Measurements from ENCODE around the gene KLF12. TPM values are rescaled to one million over a fixed set of nuclear protein-coding genes. Genes with fewer than 3 reads are reported as not detected.

The KLF12 gene
- total and polyA plus RNA-seq, 5 donors from 2014 or later = 18.7 to 95.1 (median 28.1) TPM

DNA sequence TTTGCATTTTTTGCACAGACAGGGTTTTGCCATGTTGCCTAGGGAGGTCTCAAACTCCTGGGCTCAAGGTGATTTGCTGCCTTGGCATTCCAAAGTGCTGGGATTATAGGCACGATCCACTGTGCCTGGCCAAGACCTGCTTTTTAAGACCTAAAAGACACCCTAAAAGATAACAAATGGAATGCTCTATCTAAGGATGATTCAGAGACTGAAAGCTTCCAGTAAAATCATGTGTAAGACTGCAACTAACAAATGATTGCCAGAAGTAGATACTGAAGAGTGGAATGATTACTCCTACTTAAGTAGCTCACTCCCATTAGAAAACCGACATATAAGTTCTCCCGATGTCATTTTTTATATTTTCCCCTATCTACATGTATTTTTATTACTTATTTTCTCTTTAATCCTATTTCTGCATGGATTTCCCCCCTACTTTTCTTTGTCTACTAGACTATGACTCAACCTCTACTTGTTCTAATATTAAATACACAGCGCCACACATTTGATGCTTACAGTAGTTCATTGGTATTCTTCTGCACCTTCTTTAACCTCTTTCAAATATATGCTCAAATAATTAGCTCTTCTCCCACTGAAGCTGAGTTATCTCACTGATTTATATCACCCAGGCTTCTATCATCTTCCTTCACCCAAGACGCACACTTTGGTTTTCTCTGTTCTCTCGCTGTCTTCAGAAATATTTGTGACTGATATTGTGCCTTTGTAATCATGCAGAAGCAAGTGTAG, 32.2 kb upstream of the KLF12 start:
- Histone ChIP-seq H3K27me3 (ENCODE audit: control insufficient read depth, insufficient read depth, low read length) (peaks cover 11% of the 10 kb centered on the region), H3K9me3 (ENCODE audit: control insufficient read depth in 2 of 2, low read length in 2 of 2) (no peaks in the 10 kb centered on the region), H3K36me3 (ENCODE audit: control insufficient read depth, insufficient read depth, low read length) (no peaks in the 10 kb centered on the region), H3K4me3 (ENCODE audit: low read depth, low read length) (no peak overlapping the region), H3K4me1 (ENCODE audit: control insufficient read depth, insufficient read depth, low read length, poor library complexity, severe bottlenecking) (no peaks in the 10 kb centered on the region), H3K27ac (ENCODE audit: insufficient read depth, low read length, poor library complexity, severe bottlenecking) (no peak overlapping the region)
- Mint-ChIP-seq H3K27me3 (peaks cover 30% of the 10 kb centered on the region), H3K4me1 (peaks cover 0 to 6% (median under 1%) of the 10 kb centered on the region in 4 donors), H3K27ac (no peak overlapping the region), H3K9me3 (peaks cover 0 to 2% (median 0%) of the 10 kb centered on the region in 7 donors), H3K4me3 (no peak overlapping the region), H3K36me3 (no peaks in the 10 kb centered on the region)
- ATAC-seq (ENCODE audit: low read depth in 2 of 2) (no peak), DNase-seq (no peak)

DNA sequence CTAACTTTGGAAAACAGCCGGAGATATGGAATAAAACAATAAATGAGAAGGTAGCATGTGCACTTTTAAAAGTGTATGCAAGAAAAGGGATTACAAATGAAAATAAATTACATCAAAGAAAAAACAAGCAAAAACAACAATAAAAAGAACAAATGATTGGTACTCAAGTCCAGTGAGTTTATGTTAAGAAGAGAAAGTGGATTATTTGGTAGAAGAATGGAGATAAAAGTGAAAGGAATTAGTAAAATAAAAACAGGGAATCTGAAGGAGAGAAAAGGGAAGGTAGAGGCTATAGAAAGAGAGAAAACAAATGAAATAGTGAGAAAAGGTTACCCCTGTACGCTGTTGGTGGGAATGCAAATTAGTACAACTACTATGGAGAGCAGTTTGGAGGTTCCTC, 28.6 kb upstream of the KLF12 start:
- Histone ChIP-seq H3K9me3 (ENCODE audit: control insufficient read depth in 2 of 2, low read length in 2 of 2) (no peaks in the 10 kb centered on the region), H3K4me1 (ENCODE audit: control insufficient read depth, insufficient read depth, low read length, poor library complexity, severe bottlenecking) (no peaks in the 10 kb centered on the region), H3K4me3 (ENCODE audit: low read depth, low read length) (no peak overlapping the region), H3K36me3 (ENCODE audit: control insufficient read depth, insufficient read depth, low read length) (no peaks in the 10 kb centered on the region), H3K27me3 (ENCODE audit: control insufficient read depth, insufficient read depth, low read length) (peaks cover 4% of the 10 kb centered on the region), H3K27ac (ENCODE audit: insufficient read depth, low read length, poor library complexity, severe bottlenecking) (no peak overlapping the region)
- ATAC-seq (ENCODE audit: low read depth in 2 of 2) = no peak
- no peak overlapping the region for H3K4me3 Mint-ChIP-seq
- H3K36me3 Mint-ChIP-seq = no peaks in the 10 kb centered on the region
- no peak overlapping the region for H3K27ac Mint-ChIP-seq
- DNase-seq = no peak
- peaks cover 0 to 6% (median under 1%) of the 10 kb centered on the region in 4 donors for H3K4me1 Mint-ChIP-seq
- H3K9me3 Mint-ChIP-seq = peaks cover 0 to 1% (median 0%) of the 10 kb centered on the region in 7 donors
- H3K27me3 Mint-ChIP-seq = peaks cover 33% of the 10 kb centered on the region

DNA sequence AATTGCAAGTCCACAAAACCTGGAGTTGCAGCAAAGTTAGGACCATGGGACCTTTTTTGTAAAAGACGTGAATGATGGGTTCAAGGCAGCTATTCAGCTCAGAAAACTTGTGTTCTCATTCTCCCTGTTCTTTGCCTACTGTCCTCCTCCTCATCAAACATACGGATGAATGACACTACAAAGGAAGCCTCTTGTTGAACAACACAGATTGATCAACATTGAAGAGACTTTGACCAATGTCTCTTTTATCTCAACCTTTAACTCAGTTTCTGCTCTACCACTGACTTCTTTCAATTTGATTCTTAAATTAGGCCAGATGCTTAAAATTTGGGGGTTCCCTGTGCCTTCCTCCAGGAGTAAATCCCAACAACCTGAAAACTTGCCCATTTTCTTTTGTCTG, 27.9 kb upstream of the KLF12 start:
- no peak for DNase-seq
- no peak overlapping the region for H3K27ac Mint-ChIP-seq

DNA sequence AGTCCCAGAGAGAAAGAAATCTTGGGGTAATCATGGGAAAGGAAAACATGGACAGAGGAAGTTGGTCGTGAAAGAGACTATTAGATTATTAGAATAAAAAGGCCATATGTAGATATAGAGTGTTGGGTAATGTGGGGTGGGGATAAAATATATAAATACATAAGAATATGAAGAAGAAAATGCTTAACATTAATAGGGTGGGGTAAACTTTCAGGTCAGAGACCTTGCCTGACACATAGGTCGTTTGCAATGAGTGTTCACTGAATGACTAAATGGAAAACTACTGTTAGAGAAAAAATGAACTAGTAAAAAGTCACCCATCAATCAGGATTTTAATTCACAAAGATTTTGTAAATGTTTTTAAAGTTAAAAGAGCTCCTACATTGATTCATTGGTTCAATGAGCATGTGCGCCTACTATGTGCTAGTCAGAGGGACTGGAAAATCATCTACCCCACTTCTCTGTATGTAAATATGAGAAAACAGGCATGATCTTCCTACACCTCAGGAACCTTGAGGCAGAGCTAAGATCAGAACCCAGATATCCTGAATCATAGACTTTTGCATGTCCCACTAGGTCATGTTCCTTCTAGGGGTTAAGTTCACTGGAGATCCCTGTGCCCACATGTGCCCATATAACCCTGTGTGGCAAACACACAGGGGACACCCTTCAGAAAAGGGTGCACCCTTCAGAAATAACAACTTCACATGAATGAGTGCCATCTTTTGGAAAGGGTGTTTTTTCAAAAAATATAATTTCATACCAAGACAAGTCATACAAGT, 24.6 kb upstream of the KLF12 start:
- Mint-ChIP-seq H3K9me3 (peaks cover 0 to 3% (median 1%) of the 10 kb centered on the region in 7 donors), H3K4me3 (no peak overlapping the region), H3K27me3 (peaks cover 19% of the 10 kb centered on the region), H3K27ac (peak overlapping the region in 1 of 3 donors; percentile 11), H3K4me1 (peaks cover 0 to 6% (median 0%) of the 10 kb centered on the region in 4 donors), H3K36me3 (no peaks in the 10 kb centered on the region)
- no peak for ATAC-seq (ENCODE audit: low read depth in 2 of 2)
- Histone ChIP-seq H3K9me3 (ENCODE audit: control insufficient read depth in 2 of 2, low read length in 2 of 2) (no peaks in the 10 kb centered on the region), H3K36me3 (ENCODE audit: control insufficient read depth, insufficient read depth, low read length) (no peaks in the 10 kb centered on the region), H3K27me3 (ENCODE audit: control insufficient read depth, insufficient read depth, low read length) (no peaks in the 10 kb centered on the region), H3K4me3 (ENCODE audit: low read depth, low read length) (no peak overlapping the region), H3K4me1 (ENCODE audit: control insufficient read depth, insufficient read depth, low read length, poor library complexity, severe bottlenecking) (no peaks in the 10 kb centered on the region), H3K27ac (ENCODE audit: insufficient read depth, low read length, poor library complexity, severe bottlenecking) (no peak overlapping the region)
- no peak for DNase-seq

More for the DNA sequence above, 27.9 kb upstream of the KLF12 start:
- no peaks in the 10 kb centered on the region for H3K36me3 Mint-ChIP-seq
- no peak for ATAC-seq (ENCODE audit: low read depth in 2 of 2)
- H3K4me1 ChIP-seq (ENCODE audit: control insufficient read depth, insufficient read depth, low read length, poor library complexity, severe bottlenecking) = no peaks in the 10 kb centered on the region
- peaks cover 0 to 6% (median under 1%) of the 10 kb centered on the region in 4 donors for H3K4me1 Mint-ChIP-seq
- peaks cover 1% of the 10 kb centered on the region for H3K27me3 ChIP-seq (ENCODE audit: control insufficient read depth, insufficient read depth, low read length)
- H3K27me3 Mint-ChIP-seq = peaks cover 32% of the 10 kb centered on the region
- H3K4me3 ChIP-seq (ENCODE audit: low read depth, low read length) = no peak overlapping the region
- H3K4me3 Mint-ChIP-seq = no peak overlapping the region
- H3K36me3 ChIP-seq (ENCODE audit: control insufficient read depth, insufficient read depth, low read length) = no peaks in the 10 kb centered on the region
- no peak overlapping the region for H3K27ac ChIP-seq (ENCODE audit: insufficient read depth, low read length, poor library complexity, severe bottlenecking)
- H3K9me3 ChIP-seq (ENCODE audit: control insufficient read depth in 2 of 2, low read length in 2 of 2) = no peaks in the 10 kb centered on the region
- H3K9me3 Mint-ChIP-seq = peaks cover 0 to 1% (median 0%) of the 10 kb centered on the region in 7 donors

DNA sequence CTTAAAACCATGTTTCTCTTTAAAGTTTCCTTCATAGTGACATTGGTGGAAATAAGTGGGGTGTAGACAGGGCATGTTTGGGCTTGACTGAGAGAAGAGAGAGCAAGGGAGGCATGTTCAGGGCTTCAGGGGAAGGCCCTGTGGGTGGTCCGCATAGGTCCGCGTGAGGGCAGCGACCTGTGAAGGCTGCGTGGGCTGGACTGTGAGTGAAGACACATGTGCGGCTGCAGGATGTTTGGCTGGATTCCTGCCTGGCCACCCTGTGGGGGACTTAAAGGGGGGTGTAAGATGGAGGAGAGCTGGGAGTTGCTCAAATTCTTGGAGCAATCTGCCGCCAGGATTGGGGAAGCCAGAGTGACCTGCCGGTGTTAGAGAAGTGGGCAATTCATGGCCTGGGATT, 23.8 kb upstream of the KLF12 start:
- peak overlapping the region in 1 of 3 donors; percentile 34 for H3K27ac Mint-ChIP-seq

DNA sequence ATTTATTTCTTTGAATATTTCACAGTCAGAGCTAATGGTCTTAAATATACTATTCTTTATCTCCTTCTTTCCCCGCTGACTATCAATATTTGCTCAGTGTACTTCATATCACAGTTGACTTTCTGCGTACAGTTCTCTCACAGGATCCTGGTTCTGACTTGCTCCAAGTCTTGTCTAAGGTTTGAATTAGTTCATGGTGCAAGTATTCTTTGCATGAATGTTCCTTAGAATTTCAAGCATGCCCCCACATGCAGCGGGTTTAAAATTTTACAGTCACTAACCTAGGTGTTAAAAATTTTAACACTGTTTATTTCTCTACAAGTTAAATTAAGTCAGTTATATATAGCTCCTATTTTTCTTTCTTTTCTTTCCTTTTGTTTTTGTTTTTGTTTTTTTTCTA, 20.8 kb upstream of the KLF12 start:
- Mint-ChIP-seq H3K4me1 (no peaks in the 10 kb centered on the region), H3K4me3 (no peak overlapping the region), H3K27ac (no peak overlapping the region), H3K36me3 (no peaks in the 10 kb centered on the region), H3K9me3 (peaks cover 0 to 3% (median 0%) of the 10 kb centered on the region in 7 donors), H3K27me3 (peaks cover 4% of the 10 kb centered on the region)
- H3K27me3 ChIP-seq (ENCODE audit: control insufficient read depth, insufficient read depth, low read length) = no peaks in the 10 kb centered on the region
- H3K4me1 ChIP-seq (ENCODE audit: control insufficient read depth, insufficient read depth, low read length, poor library complexity, severe bottlenecking) = no peaks in the 10 kb centered on the region
- no peak overlapping the region for H3K4me3 ChIP-seq (ENCODE audit: low read depth, low read length)
- no peaks in the 10 kb centered on the region for H3K36me3 ChIP-seq (ENCODE audit: control insufficient read depth, insufficient read depth, low read length)
- no peak overlapping the region for H3K27ac ChIP-seq (ENCODE audit: insufficient read depth, low read length, poor library complexity, severe bottlenecking)
- DNase-seq (no peak), ATAC-seq (ENCODE audit: low read depth in 2 of 2) (no peak)
- no peaks in the 10 kb centered on the region for H3K9me3 ChIP-seq (ENCODE audit: control insufficient read depth in 2 of 2, low read length in 2 of 2)

More for the DNA sequence above, 23.8 kb upstream of the KLF12 start:
- no peak overlapping the region for H3K4me3 Mint-ChIP-seq
- DNase-seq = no peak
- no peaks in the 10 kb centered on the region for H3K9me3 ChIP-seq (ENCODE audit: control insufficient read depth in 2 of 2, low read length in 2 of 2)
- H3K4me1 ChIP-seq (ENCODE audit: control insufficient read depth, insufficient read depth, low read length, poor library complexity, severe bottlenecking) = no peaks in the 10 kb centered on the region
- peaks cover 18% of the 10 kb centered on the region for H3K27me3 Mint-ChIP-seq
- H3K27me3 ChIP-seq (ENCODE audit: control insufficient read depth, insufficient read depth, low read length) = no peaks in the 10 kb centered on the region
- peaks cover 0 to 6% (median 0%) of the 10 kb centered on the region in 4 donors for H3K4me1 Mint-ChIP-seq
- no peak overlapping the region for H3K4me3 ChIP-seq (ENCODE audit: low read depth, low read length)
- ATAC-seq (ENCODE audit: low read depth in 2 of 2) = no peak
- no peak overlapping the region for H3K27ac ChIP-seq (ENCODE audit: insufficient read depth, low read length, poor library complexity, severe bottlenecking)
- peaks cover 0 to 3% (median 1%) of the 10 kb centered on the region in 7 donors for H3K9me3 Mint-ChIP-seq
- H3K36me3 Mint-ChIP-seq = no peaks in the 10 kb centered on the region
- H3K36me3 ChIP-seq (ENCODE audit: control insufficient read depth, insufficient read depth, low read length) = no peaks in the 10 kb centered on the region

DNA sequence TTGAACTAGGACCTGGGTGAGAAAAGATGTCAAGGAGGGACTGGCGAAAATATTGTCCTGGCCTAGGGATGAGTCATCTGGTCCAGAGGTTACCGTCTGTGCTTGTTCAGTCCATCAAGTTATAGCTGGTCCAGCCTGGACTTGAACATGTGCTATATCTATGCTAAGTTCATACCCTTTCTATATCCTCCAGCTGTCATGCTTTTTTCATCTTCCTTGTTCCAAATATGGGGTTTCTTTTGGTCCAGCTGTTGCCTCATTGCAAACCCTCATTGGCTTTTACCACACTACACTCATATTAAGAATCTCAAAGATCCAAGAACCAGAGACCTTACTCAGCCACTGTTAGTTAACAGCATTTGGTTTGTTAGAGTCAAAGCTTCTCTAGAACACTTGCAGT, 19.1 kb upstream of the KLF12 start:
- no peak overlapping the region for H3K4me3 ChIP-seq (ENCODE audit: low read depth, low read length)
- ATAC-seq (ENCODE audit: low read depth in 2 of 2) = no peak
- no peaks in the 10 kb centered on the region for H3K36me3 ChIP-seq (ENCODE audit: control insufficient read depth, insufficient read depth, low read length)
- no peak overlapping the region for H3K27ac ChIP-seq (ENCODE audit: insufficient read depth, low read length, poor library complexity, severe bottlenecking)
- H3K9me3 ChIP-seq (ENCODE audit: control insufficient read depth in 2 of 2, low read length in 2 of 2) = no peaks in the 10 kb centered on the region
- DNase-seq = no peak
- Mint-ChIP-seq H3K36me3 (no peaks in the 10 kb centered on the region), H3K27me3 (peaks cover 3% of the 10 kb centered on the region), H3K27ac (no peak overlapping the region), H3K4me1 (peaks cover 0 to 3% (median 1%) of the 10 kb centered on the region in 4 donors), H3K4me3 (no peak overlapping the region), H3K9me3 (peaks cover 0 to 3% (median 0%) of the 10 kb centered on the region in 7 donors)
- H3K27me3 ChIP-seq (ENCODE audit: control insufficient read depth, insufficient read depth, low read length) = no peaks in the 10 kb centered on the region
- no peaks in the 10 kb centered on the region for H3K4me1 ChIP-seq (ENCODE audit: control insufficient read depth, insufficient read depth, low read length, poor library complexity, severe bottlenecking)
